GM19372 (cell line): Measurements from ENCODE around the gene SRSF7.
"Not testable (repeated sequence)": the region's sequence is repeated elsewhere in the genome, so short reads cannot be mapped to it uniquely, and the experiment has no call there.

Source experiments
- ATAC-seq: cut with Tn5 transposase; IDR thresholded peaks from one replicate; pipeline ENCODE4 v1.9.1; 2021; ENCODE audit warnings: mild to moderate bottlenecking, low read depth, moderate library complexity; ENCODE audit not compliant: unreplicated experiment

Gene SRSF7

GRCh38 chr2:38706846-38707345 is 44.3 kb downstream of the SRSF7 start:
- no peak for ATAC-seq

GRCh38 chr2:38704664-38705063 is 46.5 kb downstream of the SRSF7 start:
- no peak for ATAC-seq

DNA sequence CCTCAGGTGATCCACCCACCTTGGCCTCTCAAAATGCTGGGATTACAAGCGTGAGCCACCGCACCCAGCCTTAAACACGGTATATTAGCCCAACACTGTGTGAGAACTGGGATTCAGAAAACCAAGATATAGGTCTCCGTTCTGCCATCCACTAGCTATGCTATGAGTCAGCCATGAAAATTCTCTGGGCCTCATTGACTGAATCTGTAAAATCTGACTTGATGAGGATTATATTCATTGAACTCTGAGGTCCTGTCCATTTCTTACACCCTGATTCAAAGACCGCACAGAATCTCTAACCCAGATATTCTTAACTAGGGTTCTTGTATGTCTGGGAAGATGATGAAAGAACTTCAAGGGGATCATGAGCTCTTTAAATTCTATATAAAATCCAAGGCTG is 47.8 kb downstream of the SRSF7 start:
- not testable (repeated sequence) for ATAC-seq

DNA sequence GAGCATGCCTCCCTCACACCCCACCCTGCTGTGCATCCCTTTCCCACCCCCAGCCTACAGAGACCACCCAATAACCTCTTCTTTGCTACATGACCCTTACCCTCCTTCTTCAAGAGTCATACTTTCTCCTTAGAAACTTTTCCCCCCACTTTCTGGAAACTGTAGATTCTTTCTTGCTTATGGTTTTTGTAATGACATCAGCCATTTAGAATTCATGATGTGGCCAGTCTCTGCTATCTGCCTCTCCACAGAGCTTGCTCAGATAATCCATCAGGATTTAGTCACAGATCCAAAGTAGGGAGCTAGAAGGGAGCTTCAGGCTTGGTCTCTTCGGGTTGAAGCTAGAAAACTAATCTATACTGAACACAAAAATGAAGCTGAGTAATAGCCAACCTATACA is 48.7 kb downstream of the SRSF7 start:
- ATAC-seq = no peak

- ATAC-seq = no peak
Observed at GRCh38 chr2:38701542-38701941, 49.6 kb downstream of the SRSF7 start.

DNA sequence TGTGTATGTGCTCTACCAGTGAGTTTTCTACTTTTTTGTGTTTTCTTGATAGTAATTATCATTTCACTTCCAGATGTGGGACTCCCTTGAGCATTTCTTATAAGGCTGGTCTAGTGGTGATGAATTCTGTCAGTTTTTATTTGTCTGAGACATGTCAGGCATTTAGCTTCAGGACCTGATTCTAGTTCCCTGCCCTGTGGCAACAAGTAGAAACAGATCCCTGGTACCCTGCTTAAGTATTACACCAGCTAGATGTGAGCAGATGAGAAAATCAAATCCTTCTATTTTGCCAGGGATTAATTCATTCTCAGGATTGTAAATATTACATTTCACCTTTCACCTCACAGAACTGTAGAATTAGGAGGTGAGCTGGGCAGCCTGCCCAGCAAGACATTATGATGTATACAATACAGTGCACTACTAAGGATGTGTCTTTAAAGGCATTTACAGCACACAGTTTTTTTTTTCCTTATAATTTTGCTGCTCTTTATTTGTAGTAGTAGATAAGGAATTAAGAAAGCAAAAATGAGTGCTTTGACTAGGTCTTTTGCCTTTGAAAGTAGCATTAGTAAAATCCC is 50.2 kb downstream of the SRSF7 start:
- no peak for ATAC-seq

GRCh38 chr2:38700113-38700785 is 50.9 kb downstream of the SRSF7 start:
- ATAC-seq = no peak

- no peak for ATAC-seq
Observed at GRCh38 chr2:38698467-38699003, 52.6 kb downstream of the SRSF7 start.

DNA sequence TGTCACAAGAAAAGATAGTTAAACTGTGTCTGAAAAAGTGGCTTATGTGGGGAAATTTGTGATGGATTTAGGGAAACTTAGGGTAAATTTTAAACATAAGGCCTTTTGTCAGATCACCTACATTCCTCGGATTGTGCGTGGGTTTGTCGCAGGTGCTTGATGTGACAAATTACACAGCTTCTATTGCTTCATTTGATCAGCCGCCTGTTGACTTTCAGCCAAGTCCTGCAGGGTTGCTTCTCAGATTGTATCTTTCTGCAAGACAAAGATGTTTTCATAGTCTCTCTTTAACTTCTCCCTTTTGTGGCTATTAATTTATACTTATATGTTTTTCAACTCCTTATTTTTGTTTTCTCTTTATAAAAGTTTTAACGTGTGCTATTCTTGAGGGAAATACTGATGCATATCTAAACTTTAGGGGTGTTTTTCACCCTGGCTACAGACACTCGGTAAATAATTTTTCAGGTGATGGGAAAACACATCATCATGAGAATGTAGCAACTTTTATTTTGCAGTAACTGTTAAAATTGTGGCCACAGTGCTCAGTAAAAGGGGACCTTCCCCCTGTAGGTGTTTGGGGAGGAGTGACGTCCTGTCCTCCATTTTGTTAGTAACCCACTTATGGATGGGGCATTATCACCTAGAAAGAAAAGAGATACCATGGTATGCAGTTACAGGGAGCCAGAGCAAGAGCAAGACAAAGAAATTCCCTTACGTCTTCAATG is 53.9 kb downstream of the SRSF7 start:
- no peak for ATAC-seq
